IMR-90 (cell line): ENCODE data around the gene TCF4. TPM values are rescaled to one million over a fixed set of nuclear protein-coding genes. Genes with fewer than 3 reads are reported as not detected.

Experiments used
- ATAC-seq: fragments of 200-7000 bp; cut with Tn5 transposase; 2 replicates; pipeline ENCODE4 v1.9.1; 2020; ENCODE audit warnings: low read depth, mild to moderate bottlenecking, moderate library complexity
- BruUV-seq: library from RNA; stranded (reverse); fragments of 400-500 nt; replicated peaks from 2 replicates; lab custom pipeline; 2021; lab: Mats Ljungman, UMichigan
- CTCF ChIA-PET: fragments of 300-600 bp; formaldehyde crosslinking; extraction: SDS; loops from one replicate; lab custom pipeline; 2021; ENCODE audit warnings: antibody characterized with exemption; lab: Yijun Ruan, JAX
- POLR2A ChIA-PET: fragments of 300-600 bp; sonication (Branson Sonifier 250); formaldehyde crosslinking; loops from one replicate; lab custom pipeline; 2022; ENCODE audit warnings: antibody characterized with exemption; ENCODE audit not compliant: unreplicated experiment; lab: Charles Lee
- DNase-seq: peaks from one replicate; pipeline ENCODE4 v3.0.0; 2013
- H2AFZ ChIP-seq: replicated peaks from 2 replicates; pipeline ENCODE3; 2013; ENCODE audit warnings: low read length, mild to moderate bottlenecking; ENCODE audit not compliant: poor library complexity
- H2AK5ac ChIP-seq: 2 replicates; pipeline ENCODE4 v1.6.1; 2013; ENCODE audit warnings: low read depth, low read length, inconsistent platforms
- H2AK9ac ChIP-seq: replicated peaks from 2 replicates; pipeline ENCODE3; 2013; ENCODE audit warnings: mild to moderate bottlenecking, low read depth, low read length, moderate library complexity; ENCODE audit not compliant: poor library complexity
- H2BK120ac ChIP-seq: 2 replicates; pipeline ENCODE4 v1.6.1; 2013; ENCODE audit warnings: low read depth, low read length, inconsistent platforms
- H2BK15ac ChIP-seq: 3 replicates; pipeline ENCODE4 v1.6.1; 2013; ENCODE audit warnings: low read depth, low read length, inconsistent platforms
- H2BK20ac ChIP-seq: 2 replicates; pipeline ENCODE4 v1.6.1; 2013; ENCODE audit warnings: low read depth, mild to moderate bottlenecking, inconsistent platforms, low read length, moderate library complexity
- H2BK5ac ChIP-seq: 2 replicates; pipeline ENCODE4 v1.6.1; 2013; ENCODE audit warnings: mild to moderate bottlenecking, low read depth, low read length, inconsistent platforms; ENCODE audit not compliant: poor library complexity, severe bottlenecking
- H3K14ac ChIP-seq: replicated peaks from 2 replicates; pipeline ENCODE4 v1.6.1; 2013; ENCODE audit warnings: low read depth, low read length, inconsistent platforms
- H3K18ac ChIP-seq: 2 replicates; pipeline ENCODE4 v1.6.1; 2013; ENCODE audit warnings: low read depth, low read length, control low read depth
- H3K23ac ChIP-seq: 2 replicates; pipeline ENCODE4 v1.6.1; 2013; ENCODE audit warnings: low read depth, low read length, inconsistent platforms
- H3K27ac ChIP-seq: 2 replicates; pipeline ENCODE4 v1.5.1; 2013; ENCODE audit warnings: mild to moderate bottlenecking, control low read depth, low read length; ENCODE audit not compliant: insufficient read depth
- H3K27me3 ChIP-seq: 2 replicates; pipeline ENCODE4 v1.6.1; 2013; ENCODE audit warnings: low read length; ENCODE audit not compliant: control insufficient read depth, insufficient read depth
- H3K36me3 ChIP-seq: 2 replicates; pipeline ENCODE4 v1.6.1; 2013; ENCODE audit warnings: low read length, mixed read lengths; ENCODE audit not compliant: control insufficient read depth, insufficient read depth
- H3K4ac ChIP-seq: 2 replicates; pipeline ENCODE4 v1.6.1; 2013; ENCODE audit warnings: low read depth, low read length, inconsistent platforms
- H3K4me1 ChIP-seq: 2 replicates; pipeline ENCODE4 v1.6.1; 2013; ENCODE audit warnings: low read length, mixed read lengths; ENCODE audit not compliant: control insufficient read depth, insufficient read depth
- H3K4me2 ChIP-seq: 2 replicates; pipeline ENCODE4 v1.6.1; 2013; ENCODE audit warnings: low read depth, mild to moderate bottlenecking, control low read depth, low read length, moderate library complexity
- H3K4me3 ChIP-seq: 2 replicates; pipeline ENCODE4 v1.5.1; 2013; ENCODE audit warnings: low read depth, mild to moderate bottlenecking, control low read depth, low read length, moderate library complexity; ENCODE audit not compliant: insufficient read depth
- H3K56ac ChIP-seq: 2 replicates; pipeline ENCODE4 v1.6.1; 2013; ENCODE audit warnings: low read length, inconsistent platforms; ENCODE audit not compliant: insufficient read depth; ENCODE audit errors: extremely low read depth
- H3K79me1 ChIP-seq, 2 experiments: 2 replicates each; pipeline ENCODE4 v1.6.1; 2013; ENCODE audit warnings: low read length in 2 of 2, inconsistent platforms in 1 of 2, low read depth in 1 of 2
- H3K9ac ChIP-seq: 2 replicates; pipeline ENCODE4 v1.6.1; 2013; ENCODE audit warnings: low read depth, low read length, control low read depth
- H3K9me1 ChIP-seq: 2 replicates; pipeline ENCODE4 v1.6.1; 2013; ENCODE audit warnings: low read length, inconsistent platforms; ENCODE audit not compliant: insufficient read depth
- H3K9me3 ChIP-seq: 2 replicates; pipeline ENCODE4 v1.6.1; 2013; ENCODE audit warnings: low read length; ENCODE audit not compliant: control insufficient read depth, insufficient read depth
- H4K20me1 ChIP-seq: 2 replicates; pipeline ENCODE4 v1.6.1; 2013; ENCODE audit warnings: low read length, inconsistent platforms; ENCODE audit not compliant: insufficient read depth
- H4K5ac ChIP-seq: 2 replicates; pipeline ENCODE4 v1.6.1; 2013; ENCODE audit warnings: mild to moderate bottlenecking, low read depth, low read length, control low read depth
- H4K8ac ChIP-seq, 2 experiments: 2 replicates each; pipeline ENCODE4 v1.6.1; 2013; ENCODE audit warnings: low read depth in 2 of 2, low read length in 2 of 2, control low read depth in 1 of 2, inconsistent platforms in 1 of 2
- H4K91ac ChIP-seq: 2 replicates; pipeline ENCODE4 v1.6.1; 2013; ENCODE audit warnings: low read depth, low read length, inconsistent platforms; ENCODE audit not compliant: insufficient read depth
- BHLHE40 ChIP-seq: fragments of 150-350 bp; IDR thresholded peaks from 2 replicates; pipeline ENCODE4 v1.6.1; 2016; ENCODE audit warnings: mild to moderate bottlenecking, low read depth, low read length
- CEBPB ChIP-seq: IDR thresholded peaks from 2 replicates; pipeline ENCODE4 v1.6.1; 2012; ENCODE audit warnings: low read depth, low read length, improper control_type of control experiment
- CHD1 ChIP-seq: IDR thresholded peaks from 2 replicates; pipeline ENCODE4 v1.6.1; 2012; ENCODE audit warnings: low read depth, low read length, improper control_type of control experiment
- FOS ChIP-seq: fragments of 150-350 bp; IDR thresholded peaks from 2 replicates; pipeline ENCODE4 v1.6.1; 2016; ENCODE audit warnings: low read depth, low read length
- MAFK ChIP-seq: IDR thresholded peaks from 2 replicates; pipeline ENCODE4 v1.6.1; 2012; ENCODE audit warnings: low read depth, low read length, improper control_type of control experiment
- MAZ ChIP-seq: IDR thresholded peaks from 2 replicates; pipeline ENCODE4 v1.6.1; 2012; ENCODE audit warnings: low read depth, mild to moderate bottlenecking, low read length, improper control_type of control experiment, moderate library complexity, borderline replicate concordance
- MXI1 ChIP-seq: IDR thresholded peaks from 2 replicates; pipeline ENCODE4 v1.6.1; 2012; ENCODE audit warnings: low read depth, mild to moderate bottlenecking, low read length, moderate library complexity, borderline replicate concordance
- NFE2L2 ChIP-seq: fragments of 150-350 bp; IDR thresholded peaks from 2 replicates; pipeline ENCODE4 v1.6.1; 2016; ENCODE audit warnings: low read depth, mild to moderate bottlenecking, low read length
- RAD21 ChIP-seq: IDR thresholded peaks from 2 replicates; pipeline ENCODE4 v1.6.1; 2012; ENCODE audit warnings: low read length, improper control_type of control experiment
- RCOR1 ChIP-seq: IDR thresholded peaks from 2 replicates; pipeline ENCODE4 v1.6.1; 2012; ENCODE audit warnings: mild to moderate bottlenecking, low read length, improper control_type of control experiment; ENCODE audit not compliant: insufficient replicate concordance
- RFX5 ChIP-seq: IDR thresholded peaks from 2 replicates; pipeline ENCODE4 v1.8.0; 2012; ENCODE audit warnings: low read depth, mild to moderate bottlenecking, low read length, moderate library complexity
- WGBS, 2 experiments: methylation state at CpG; one replicate each; pipeline versions ENCODE4 v1.1.5 to v1.1.7; 2013; ENCODE audit warnings: missing lambda C conversion rate in 2 of 2; ENCODE audit not compliant: insufficient read length in 1 of 2; ENCODE audit errors: extremely low coverage in 2 of 2; 5-methylcytosine and 5-hydroxymethylcytosine counted together
- dilution Hi-C: fragments of 300-500 bp; cut with HindIII; formaldehyde crosslinking; loops from one replicate; pipeline ENCODE4 v1.14.3; 2018; ENCODE audit warnings: low sequenced_read_pairs; ENCODE audit not compliant: unreplicated experiment
- in situ Hi-C: fragments of 300-500 bp; cut with MboI; formaldehyde crosslinking; loops from 3 replicates; pipeline ENCODE4 v1.14.3; 2019; ENCODE audit warnings: low sequenced_read_pairs, inconsistent platforms, mixed read lengths
- intact Hi-C: fragments of 100-400 bp; cut with micrococcal nuclease; formaldehyde crosslinking; loops from 2 replicates; pipeline ENCODE4 v1.10.0; 2022
- polyA plus RNA-seq, 3 experiments: library from polyadenylated mRNA; depleted of rRNA; stranded (reverse); fragments of >200 nt; gene quantifications; 2 replicates each; pipeline ENCODE4 v1.2.3, GENCODE V29; 2012; ENCODE audit warnings: low replicate concordance in 1 of 3
- total RNA-seq: library from RNA; depleted of rRNA; stranded (reverse); fragments of >200 nt; gene quantifications from 2 replicates; pipeline ENCODE4 v1.2.3, GENCODE V29; 2012
- TF ChIP-seq, protein P1 (sequence below): fragments of 150-350 bp; IDR thresholded peaks from 2 replicates; pipeline ENCODE4 v1.6.1; 2017; ENCODE audit warnings: mild to moderate bottlenecking, antibody characterized with exemption, low read length, low read depth
- TF ChIP-seq, protein P2 (sequence below): conservative IDR thresholded peaks from 2 replicates; pipeline ENCODE4 v1.5.1; 2012; ENCODE audit warnings: mild to moderate bottlenecking, low read depth, low read length, improper control_type of control experiment
- TF ChIP-seq, protein P3 (sequence below): fragments of 150-350 bp; IDR thresholded peaks from 2 replicates; pipeline ENCODE4 v1.6.1; 2016; ENCODE audit warnings: low read depth, mild to moderate bottlenecking, low read length, moderate library complexity, borderline replicate concordance

Gene TCF4
- total and polyA plus RNA-seq, 2 of the 4 experiments (the other 2 are of a cell fraction): 30.0 to 87.1 TPM

DNA sequence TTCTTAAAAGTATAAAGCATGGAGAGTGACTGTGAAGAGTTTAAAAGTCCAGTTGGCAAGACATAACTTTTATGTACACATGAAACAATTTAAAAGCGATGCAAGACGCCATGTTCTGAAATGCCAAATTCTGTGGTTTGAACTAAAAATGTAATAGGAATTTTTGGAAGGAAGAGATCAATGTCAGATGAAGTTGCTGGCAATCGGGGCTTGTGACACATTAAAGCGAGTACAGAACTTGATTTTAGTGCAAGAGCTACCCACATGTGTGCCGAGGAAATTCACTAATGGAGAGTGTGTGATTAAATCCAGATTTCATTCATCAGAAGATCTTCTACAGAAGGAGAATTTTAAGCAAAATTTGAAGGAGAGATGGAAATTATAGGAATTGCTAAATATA, 408.6 kb downstream of the TCF4 start:
- in situ Hi-C loops: no loop called here
- no peak overlapping the region for H4K8ac ChIP-seq
- DNase-seq (no peak), ATAC-seq (no peak)
- POLR2A ChIA-PET: no interaction called here
- intact Hi-C loops: no loop called here
- no peak overlapping the region for H3K4me3 ChIP-seq
- H2AK5ac ChIP-seq: no peak overlapping the region
- H3K27ac ChIP-seq: no peak overlapping the region
- 0 out of 2 replicates have a peak, but pooled peaks cover 2% of the 10 kb centered on the region for H3K9me3 ChIP-seq
- CTCF ChIA-PET: no interaction called here
- H4K91ac ChIP-seq: no peak overlapping the region
- H2BK15ac ChIP-seq: no peak overlapping the region
- no peaks in the 10 kb centered on the region for H3K4me1 ChIP-seq
- no peaks in the 10 kb centered on the region for H3K79me1 ChIP-seq
- H2BK5ac ChIP-seq: no peak overlapping the region
- WGBS, 2 experiments: 23% methylated on average over 2 of the region's 5 CpGs; no CpG with 5 or more reads in 1 of the 2 experiments
- H2AFZ ChIP-seq: no peak overlapping the region
- no peak overlapping the region for H4K5ac ChIP-seq
- TF ChIP-seq RCOR1 (no peak), FOS (no peak), RFX5 (no peak), MAZ (no peak), CEBPB (no peak), NFE2L2 (no peak), MAFK (no peak), CHD1 (no peak), MXI1 (no peak), RAD21 (no peak), BHLHE40 (no peak)
- TF ChIP-seq, protein P1, sequence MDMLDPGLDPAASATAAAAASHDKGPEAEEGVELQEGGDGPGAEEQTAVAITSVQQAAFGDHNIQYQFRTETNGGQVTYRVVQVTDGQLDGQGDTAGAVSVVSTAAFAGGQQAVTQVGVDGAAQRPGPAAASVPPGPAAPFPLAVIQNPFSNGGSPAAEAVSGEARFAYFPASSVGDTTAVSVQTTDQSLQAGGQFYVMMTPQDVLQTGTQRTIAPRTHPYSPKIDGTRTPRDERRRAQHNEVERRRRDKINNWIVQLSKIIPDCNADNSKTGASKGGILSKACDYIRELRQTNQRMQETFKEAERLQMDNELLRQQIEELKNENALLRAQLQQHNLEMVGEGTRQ: no peak
- TF ChIP-seq, protein P2, sequence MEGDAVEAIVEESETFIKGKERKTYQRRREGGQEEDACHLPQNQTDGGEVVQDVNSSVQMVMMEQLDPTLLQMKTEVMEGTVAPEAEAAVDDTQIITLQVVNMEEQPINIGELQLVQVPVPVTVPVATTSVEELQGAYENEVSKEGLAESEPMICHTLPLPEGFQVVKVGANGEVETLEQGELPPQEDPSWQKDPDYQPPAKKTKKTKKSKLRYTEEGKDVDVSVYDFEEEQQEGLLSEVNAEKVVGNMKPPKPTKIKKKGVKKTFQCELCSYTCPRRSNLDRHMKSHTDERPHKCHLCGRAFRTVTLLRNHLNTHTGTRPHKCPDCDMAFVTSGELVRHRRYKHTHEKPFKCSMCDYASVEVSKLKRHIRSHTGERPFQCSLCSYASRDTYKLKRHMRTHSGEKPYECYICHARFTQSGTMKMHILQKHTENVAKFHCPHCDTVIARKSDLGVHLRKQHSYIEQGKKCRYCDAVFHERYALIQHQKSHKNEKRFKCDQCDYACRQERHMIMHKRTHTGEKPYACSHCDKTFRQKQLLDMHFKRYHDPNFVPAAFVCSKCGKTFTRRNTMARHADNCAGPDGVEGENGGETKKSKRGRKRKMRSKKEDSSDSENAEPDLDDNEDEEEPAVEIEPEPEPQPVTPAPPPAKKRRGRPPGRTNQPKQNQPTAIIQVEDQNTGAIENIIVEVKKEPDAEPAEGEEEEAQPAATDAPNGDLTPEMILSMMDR: no peak
- TF ChIP-seq, protein P3, sequence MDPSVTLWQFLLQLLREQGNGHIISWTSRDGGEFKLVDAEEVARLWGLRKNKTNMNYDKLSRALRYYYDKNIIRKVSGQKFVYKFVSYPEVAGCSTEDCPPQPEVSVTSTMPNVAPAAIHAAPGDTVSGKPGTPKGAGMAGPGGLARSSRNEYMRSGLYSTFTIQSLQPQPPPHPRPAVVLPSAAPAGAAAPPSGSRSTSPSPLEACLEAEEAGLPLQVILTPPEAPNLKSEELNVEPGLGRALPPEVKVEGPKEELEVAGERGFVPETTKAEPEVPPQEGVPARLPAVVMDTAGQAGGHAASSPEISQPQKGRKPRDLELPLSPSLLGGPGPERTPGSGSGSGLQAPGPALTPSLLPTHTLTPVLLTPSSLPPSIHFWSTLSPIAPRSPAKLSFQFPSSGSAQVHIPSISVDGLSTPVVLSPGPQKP: no peak
- H3K36me3 ChIP-seq: no peaks in the 10 kb centered on the region
- H3K9me1 ChIP-seq: no peaks in the 10 kb centered on the region
- no peak overlapping the region for H3K18ac ChIP-seq
- H2BK120ac ChIP-seq: no peak overlapping the region
- H3K9ac ChIP-seq: no peak overlapping the region
- H4K20me1 ChIP-seq: no peaks in the 10 kb centered on the region
- dilution Hi-C loops: no loop called here
- H2BK20ac ChIP-seq: no peak overlapping the region
- no peak overlapping the region for H3K23ac ChIP-seq
- H3K56ac ChIP-seq: no peak overlapping the region
- no TSS peak for BruUV-seq
- H3K4me2 ChIP-seq: no peak overlapping the region
- H3K4ac ChIP-seq: no peak overlapping the region
- no peak overlapping the region for H2AK9ac ChIP-seq
- peaks cover 9% of the 10 kb centered on the region for H3K27me3 ChIP-seq
- no peak overlapping the region for H3K14ac ChIP-seq
